GM21786 (cell line): ENCODE results near the gene TRIM69.
"Not testable (repeated sequence)": the region's sequence is repeated elsewhere in the genome, so short reads cannot be mapped to it uniquely, and the experiment has no call there.

ENCODE experiments used
- ATAC-seq: cut with Tn5 transposase; IDR thresholded peaks from one replicate; pipeline ENCODE4 v1.9.1; 2021; ENCODE audit not compliant: unreplicated experiment

TRIM69 gene

GRCh38 chr15:44736181-44736765 lies at the start of gene TRIM69:
Gene TRIM69 (plus strand): TSS chr15:44736528. CDS start chr15:44736705, 177 bp downstream.
- peak; percentile 36 for ATAC-seq

- ATAC-seq = not testable (repeated sequence)
These were observed 47.0 kb upstream of the TRIM69 start for GRCh38 chr15:44689318-44689717.

GRCh38 chr15:44690245-44690644 lies 46.1 kb upstream of the TRIM69 start:
- not testable (repeated sequence) for ATAC-seq

- ATAC-seq = no peak
These were observed 43.7 kb upstream of the TRIM69 start for GRCh38 chr15:44692659-44693058.

GRCh38 chr15:44694416-44694815 lies 41.9 kb upstream of the TRIM69 start:
- ATAC-seq = no peak

GRCh38 chr15:44695294-44695693 lies 41.0 kb upstream of the TRIM69 start:
- ATAC-seq = no peak

GRCh38 chr15:44697014-44697413 lies 39.3 kb upstream of the TRIM69 start:
- no peak for ATAC-seq

GRCh38 chr15:44698641-44699040 lies 37.7 kb upstream of the TRIM69 start:
- no peak for ATAC-seq

GRCh38 chr15:44700676-44701075 lies 35.7 kb upstream of the TRIM69 start:
- ATAC-seq = not testable (repeated sequence)

GRCh38 chr15:44705986-44706385 lies 30.3 kb upstream of the TRIM69 start:
- no peak for ATAC-seq

GRCh38 chr15:44706401-44706800 lies 29.9 kb upstream of the TRIM69 start:
- no peak for ATAC-seq

GRCh38 chr15:44706946-44707636 lies 29.2 kb upstream of the TRIM69 start:
- ATAC-seq = no peak

- no peak for ATAC-seq
These were observed 25.9 kb upstream of the TRIM69 start for GRCh38 chr15:44710236-44711095.

- ATAC-seq = peak; percentile 80
These were observed 25.1 kb upstream of the TRIM69 start, which contains the start of the genes B2M and PATL2 for GRCh38 chr15:44711096-44711742. Gene B2M (plus strand): TSS chr15:44711517. CDS start chr15:44711547, 30 bp downstream. Gene PATL2 (minus strand): TSS chr15:44711323. CDS start chr15:44676490, 34,833 bp downstream.

GRCh38 chr15:44711743-44712345 lies 24.5 kb upstream of the TRIM69 start:
- peak; percentile 13 for ATAC-seq

GRCh38 chr15:44712346-44713005 lies 23.9 kb upstream of the TRIM69 start:
- no peak for ATAC-seq

- no peak for ATAC-seq
These were observed 23.0 kb upstream of the TRIM69 start for GRCh38 chr15:44713006-44713966.

GRCh38 chr15:44715142-44715796 lies 21.1 kb upstream of the TRIM69 start:
- no peak for ATAC-seq
